GM10266 (cell line): ENCODE results near the gene HS6ST1.

Experiments
- DNase-seq: peaks from one replicate; pipeline ENCODE4 v3.0.0; 2012; ENCODE audit errors: extremely low spot score
- CTCF ChIP-seq: IDR thresholded peaks from 2 replicates; pipeline ENCODE4 v1.5.1; 2012; ENCODE audit warnings: mild to moderate bottlenecking, low read depth; ENCODE audit not compliant: control insufficient read depth, insufficient read depth; ENCODE audit errors: missing control alignments

HS6ST1 gene

GRCh38 chr2:128362889-128363228 lies 44.2 kb upstream of the HS6ST1 start:
- DNase-seq: no peak
- TF ChIP-seq CTCF: no peak

- no peak for DNase-seq
- TF ChIP-seq CTCF: no peak
Observed at GRCh38 chr2:128362176-128362888, 43.7 kb upstream of the HS6ST1 start.

- TF ChIP-seq CTCF: no peak
- DNase-seq: no peak
Observed at GRCh38 chr2:128361376-128362131, 42.9 kb upstream of the HS6ST1 start.

- no peak for DNase-seq
- TF ChIP-seq CTCF: no peak
Observed at GRCh38 chr2:128360711-128361110, 42.0 kb upstream of the HS6ST1 start.

GRCh38 chr2:128359841-128360240 lies 41.2 kb upstream of the HS6ST1 start:
- TF ChIP-seq CTCF: no peak
- no peak for DNase-seq

- DNase-seq: no peak
- TF ChIP-seq CTCF: no peak
Observed at GRCh38 chr2:128358941-128359731, 40.5 kb upstream of the HS6ST1 start.
